Activated naive CD8-positive, alpha-beta T cell treated with anti-CD3 and anti-CD28 coated beads, Interleukin-2, amount 50 U/mL, for 16 hours (primary cell): Measurements from ENCODE around the gene BLNK.
A peak's percentile ranks its signal among the peaks of the same experiment; 100 is the strongest.

ENCODE experiments used
- DNase-seq: peaks from one replicate; pipeline ENCODE4 v3.0.0-alpha.2; 2020; ENCODE audit warnings: low read depth, low spot score

Gene BLNK

GRCh38 chr10:96261930-96262329, 9.4 kb downstream of the BLNK start:
- no peak for DNase-seq

GRCh38 chr10:96261132-96261531, 10.2 kb downstream of the BLNK start:
- DNase-seq, result no peak

- no peak for DNase-seq
Observed at GRCh38 chr10:96260014-96260413, 11.4 kb downstream of the BLNK start.

GRCh38 chr10:96259150-96259549, 12.2 kb downstream of the BLNK start:
- DNase-seq, result no peak

GRCh38 chr10:96257944-96258343, 13.4 kb downstream of the BLNK start:
- DNase-seq, result no peak

GRCh38 chr10:96255549-96256333, 15.6 kb downstream of the BLNK start:
- no peak for DNase-seq

GRCh38 chr10:96254976-96255375, 16.4 kb downstream of the BLNK start:
- no peak for DNase-seq

- no peak for DNase-seq
Observed at GRCh38 chr10:96252730-96253129, 18.6 kb downstream of the BLNK start.

GRCh38 chr10:96250349-96250748, 21.0 kb downstream of the BLNK start:
- no peak for DNase-seq

GRCh38 chr10:96249264-96249663, 22.1 kb downstream of the BLNK start:
- no peak for DNase-seq

GRCh38 chr10:96244354-96244753, 27.0 kb downstream of the BLNK start:
- DNase-seq, result no peak

- DNase-seq, result no peak
Observed at GRCh38 chr10:96243296-96243695, 28.1 kb downstream of the BLNK start.

- DNase-seq, result no peak
Observed at GRCh38 chr10:96242822-96243221, 28.5 kb downstream of the BLNK start.

- no peak for DNase-seq
Observed at GRCh38 chr10:96238646-96239623, 32.4 kb downstream of the BLNK start.

GRCh38 chr10:96236876-96237275, 34.5 kb downstream of the BLNK start:
- DNase-seq, result no peak

GRCh38 chr10:96236090-96236478, 35.3 kb downstream of the BLNK start:
- DNase-seq, result no peak

GRCh38 chr10:96235326-96236089, 35.9 kb downstream of the BLNK start:
- no peak for DNase-seq

GRCh38 chr10:96233959-96234358, 37.4 kb downstream of the BLNK start:
- DNase-seq, result no peak

- no peak for DNase-seq
Observed at GRCh38 chr10:96230527-96230926, 40.8 kb downstream of the BLNK start.

GRCh38 chr10:96229568-96230030, 41.8 kb downstream of the BLNK start:
- peak; percentile 39 for DNase-seq

- DNase-seq, result no peak
Observed at GRCh38 chr10:96228408-96228994, 42.9 kb downstream of the BLNK start.
